HG02884 (cell line): ENCODE measurements around the gene MGMT.

Experiments
- ATAC-seq: cut with Tn5 transposase; IDR thresholded peaks from one replicate; pipeline ENCODE4 v1.9.1; 2021; ENCODE audit warnings: mild to moderate bottlenecking, moderate library complexity; ENCODE audit not compliant: unreplicated experiment

MGMT gene

GRCh38 chr10:129646973-129647372 lies 179.9 kb downstream of the MGMT start:
- no peak for ATAC-seq

GRCh38 chr10:129647590-129647989 lies 180.5 kb downstream of the MGMT start:
- ATAC-seq = no peak

DNA sequence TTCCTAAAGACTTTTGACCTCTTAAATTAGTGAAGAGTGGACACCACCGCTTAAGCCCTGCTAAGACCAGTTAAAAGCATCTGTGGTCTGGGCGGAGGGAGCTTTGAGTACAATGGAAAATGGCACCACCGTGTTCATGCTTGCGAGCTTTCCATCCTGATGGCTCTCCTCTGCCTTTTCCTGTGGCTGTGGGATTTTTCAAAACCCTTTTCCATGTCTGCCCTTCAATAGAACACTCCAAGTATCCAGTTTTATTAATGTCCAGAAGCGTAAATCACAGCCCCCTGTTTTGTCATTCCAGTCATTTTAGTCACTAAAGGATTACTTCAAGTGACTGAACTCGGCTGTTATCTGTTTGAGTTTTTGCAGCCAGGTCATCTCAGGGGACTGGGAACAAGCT lies 181.8 kb downstream of the MGMT start:
- ATAC-seq = no peak

GRCh38 chr10:129652021-129652420 lies 185.0 kb downstream of the MGMT start:
- ATAC-seq = no peak

DNA sequence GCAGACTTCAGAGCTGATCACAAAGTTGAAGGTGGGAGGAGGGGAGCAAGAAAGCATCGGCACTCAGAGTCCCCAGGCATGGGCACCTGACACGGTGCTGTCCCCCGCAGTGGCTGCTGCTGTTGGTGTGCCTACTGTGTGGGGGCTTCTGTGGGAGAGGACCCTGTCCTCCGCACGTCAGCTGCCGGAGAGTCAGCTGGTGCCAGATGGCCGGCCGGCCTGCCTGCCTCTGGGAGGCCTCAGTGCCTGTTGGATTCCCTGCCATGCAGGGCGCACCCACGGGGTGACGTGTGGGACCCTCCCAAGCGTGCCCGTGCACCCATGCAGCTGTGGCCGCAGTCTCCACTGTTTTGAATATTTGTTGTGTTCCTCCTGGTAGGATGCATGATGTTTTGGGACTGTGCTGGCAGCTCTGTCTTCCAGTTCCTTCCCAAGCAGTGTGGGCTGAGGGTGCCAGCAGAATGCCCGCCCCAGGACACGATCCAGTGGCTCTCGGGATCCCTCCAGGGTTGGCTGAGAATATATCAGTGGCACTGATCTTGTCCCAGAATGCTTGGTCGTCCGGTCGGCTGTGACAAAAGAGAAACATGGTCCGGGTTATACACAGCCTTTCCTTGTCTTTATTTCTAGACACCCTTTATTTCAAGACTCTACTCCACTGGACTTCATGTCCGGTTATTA lies 185.6 kb downstream of the MGMT start:
- no peak for ATAC-seq

- ATAC-seq = no peak
Measured at GRCh38 chr10:129653428-129653827, 186.4 kb downstream of the MGMT start.

DNA sequence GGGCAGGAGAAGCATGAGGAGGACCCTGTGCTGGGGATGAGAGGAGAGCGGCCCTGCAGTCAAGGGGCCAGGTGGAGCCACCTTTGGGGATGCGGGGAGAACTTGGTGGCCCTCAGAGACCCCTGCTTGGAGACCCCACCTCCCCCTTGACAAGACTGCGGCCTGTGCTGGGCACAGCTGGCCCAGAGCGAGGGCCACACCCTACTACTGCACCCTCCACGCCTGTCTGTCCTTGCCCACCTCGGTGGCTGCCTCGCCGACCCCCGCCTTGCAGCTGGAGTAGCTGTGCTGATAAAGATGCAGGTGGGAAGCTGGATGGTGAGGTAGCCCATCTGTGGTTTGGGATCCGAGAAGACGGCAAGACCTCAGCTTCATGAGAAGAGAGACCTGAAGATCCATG lies 186.8 kb downstream of the MGMT start:
- no peak for ATAC-seq

GRCh38 chr10:129654461-129654860 lies 187.4 kb downstream of the MGMT start:
- no peak for ATAC-seq

DNA sequence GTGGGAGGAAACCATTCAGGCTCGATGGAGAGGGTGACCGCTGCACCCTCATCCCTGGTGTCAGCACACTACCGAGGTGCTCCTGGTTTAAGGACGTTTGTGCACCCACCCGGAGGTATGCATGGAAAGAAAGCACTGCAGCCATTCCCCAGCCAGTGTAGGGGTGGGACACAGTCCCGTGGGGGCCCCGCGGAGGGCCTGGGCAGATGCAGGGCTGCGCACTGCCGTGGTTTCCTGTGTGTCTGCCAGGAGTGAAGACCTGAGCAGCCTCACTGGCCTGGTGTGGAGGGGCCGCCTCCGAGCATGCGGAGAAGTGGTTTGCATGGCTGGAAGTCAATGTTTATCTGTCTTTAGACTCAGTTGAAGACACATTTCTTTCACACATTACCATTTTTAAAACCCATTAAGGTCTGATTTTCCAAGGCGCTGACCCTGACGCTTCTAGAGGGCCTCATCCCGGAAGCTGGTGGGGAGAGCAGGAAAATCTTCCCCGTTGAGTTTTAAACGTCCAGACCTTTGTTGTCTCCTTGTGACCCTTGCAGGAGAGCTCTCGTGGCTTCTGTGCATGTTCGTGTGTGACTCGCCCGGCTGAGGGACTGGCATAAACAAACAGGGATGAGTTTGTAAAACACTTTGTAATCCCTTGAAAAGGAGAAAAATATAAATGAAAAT lies 188.1 kb downstream of the MGMT start:
- ATAC-seq = no peak

DNA sequence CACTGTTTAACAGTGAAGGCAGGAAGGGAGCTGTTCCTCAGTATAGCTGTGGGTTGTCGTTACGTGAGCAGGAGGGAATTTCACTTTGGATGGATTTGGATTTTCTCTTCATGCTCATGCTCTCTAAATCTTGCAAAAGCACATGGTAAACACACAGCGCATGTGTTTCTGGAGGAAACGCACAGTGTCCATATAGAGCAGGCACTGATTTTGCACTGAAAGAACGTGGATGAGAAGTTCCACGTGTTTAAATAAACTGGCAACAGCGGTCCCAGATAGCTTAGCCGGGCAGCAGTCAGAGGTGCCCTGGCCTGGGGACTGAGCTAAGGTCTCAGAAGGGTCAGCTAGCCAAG lies 188.6 kb downstream of the MGMT start:
- ATAC-seq = no peak

- ATAC-seq = no peak
Measured at GRCh38 chr10:129656642-129657041, 189.6 kb downstream of the MGMT start.

GRCh38 chr10:129657297-129658017 lies 190.4 kb downstream of the MGMT start:
- ATAC-seq = no peak

DNA sequence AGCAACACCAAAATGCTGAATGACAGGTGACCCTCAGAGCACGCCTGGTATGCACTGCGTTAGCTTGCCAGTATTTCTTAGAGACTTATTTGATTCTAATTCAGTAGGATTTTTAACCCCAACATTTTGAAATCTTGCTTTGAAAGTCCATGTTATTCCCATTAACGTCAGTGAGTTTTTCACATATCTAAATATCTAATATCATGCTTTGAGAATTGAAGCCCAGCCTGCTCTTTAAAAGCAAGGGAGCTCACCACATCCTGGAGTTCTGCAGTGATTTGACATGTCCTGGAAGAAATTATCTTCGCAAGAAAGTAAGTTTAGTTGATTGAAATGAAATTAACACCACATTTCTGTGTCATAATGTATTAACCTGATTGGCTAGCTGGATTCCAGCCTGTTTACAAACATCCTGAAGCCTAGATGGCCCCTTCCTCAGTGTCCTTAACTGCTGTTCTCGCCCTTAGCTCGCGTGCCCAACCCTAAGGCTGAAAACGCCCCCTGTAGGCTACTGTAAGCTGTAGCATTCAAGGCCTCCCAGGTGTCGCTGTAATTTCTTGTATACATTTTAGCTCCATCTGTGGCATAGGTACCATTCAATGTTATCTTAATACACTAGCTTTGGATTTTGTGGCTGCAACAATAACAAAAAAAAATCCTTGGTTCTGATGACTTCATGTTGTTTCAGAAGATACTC lies 191.5 kb downstream of the MGMT start:
- no peak for ATAC-seq

DNA sequence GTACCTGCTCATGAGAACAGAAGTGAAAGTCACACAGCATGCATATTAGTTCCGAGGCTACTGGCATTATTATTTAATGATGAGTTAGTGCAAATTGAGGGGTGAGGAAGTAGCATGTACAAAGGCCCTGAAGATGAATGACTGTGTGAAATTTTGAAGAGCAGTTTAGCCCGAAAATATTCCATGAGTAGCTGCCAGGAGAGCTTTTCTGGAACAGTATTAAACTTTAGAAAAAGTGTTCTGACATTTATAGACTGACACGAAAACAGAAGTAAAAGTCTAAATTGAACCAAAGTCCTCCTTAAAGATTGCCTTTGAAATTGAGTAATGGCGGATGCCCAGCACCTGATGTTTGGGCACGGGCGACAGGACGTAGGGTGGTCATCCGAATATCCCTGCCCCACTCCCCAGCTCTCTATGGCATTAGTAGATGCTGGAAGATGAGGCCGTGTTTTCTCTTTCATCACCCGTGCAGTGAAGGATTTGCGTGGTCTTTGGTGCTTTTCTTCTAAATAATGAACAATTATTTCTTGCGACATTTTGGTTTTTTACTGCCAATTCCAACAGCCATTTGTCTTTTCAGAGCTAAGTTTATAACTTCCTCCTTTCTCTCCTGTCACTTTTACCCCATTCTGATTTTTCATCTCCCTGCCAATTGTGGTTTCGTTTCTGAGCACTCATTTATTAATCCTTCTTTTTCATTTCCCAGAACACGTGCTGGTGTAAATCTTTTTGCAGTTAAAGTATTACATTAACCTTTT lies 192.6 kb downstream of the MGMT start:
- ATAC-seq = no peak

DNA sequence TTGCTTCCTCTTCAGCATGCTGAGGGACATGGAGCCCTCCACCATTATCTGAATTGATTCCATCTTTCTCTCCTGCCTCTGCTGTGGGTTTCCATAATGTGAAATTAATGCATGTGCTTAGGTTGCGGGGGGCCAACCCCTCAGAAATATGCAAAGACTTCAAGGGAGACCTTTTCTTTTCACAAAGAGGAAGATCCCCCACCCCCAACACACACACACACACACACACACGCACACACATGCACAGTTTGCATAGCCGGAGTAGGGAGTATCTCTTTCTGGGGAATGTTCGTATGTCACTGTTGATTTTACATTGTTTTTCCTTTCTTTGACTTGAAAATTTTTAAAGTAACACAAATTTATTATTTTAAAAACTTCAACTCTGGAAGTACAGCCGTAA lies 193.5 kb downstream of the MGMT start:
- ATAC-seq = no peak

GRCh38 chr10:129662426-129662825 lies 195.4 kb downstream of the MGMT start:
- no peak for ATAC-seq

DNA sequence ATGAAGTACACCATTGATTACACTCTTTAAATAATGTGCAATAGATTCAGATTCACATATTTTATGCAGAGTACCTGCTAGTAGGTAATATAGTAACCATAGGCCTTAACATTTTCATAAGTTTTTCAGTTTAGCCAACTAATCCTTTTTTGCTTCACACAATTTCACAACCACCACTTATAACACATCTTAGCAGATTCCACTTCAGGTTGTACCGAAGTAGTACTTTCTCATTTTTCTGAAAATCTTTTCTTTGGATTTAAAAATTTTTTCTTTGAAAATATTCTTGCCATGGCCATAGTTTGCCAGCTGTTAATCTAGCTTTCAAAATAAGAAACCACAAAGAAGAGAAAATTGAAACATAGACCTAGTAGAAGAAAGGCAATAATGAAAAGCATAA lies 203.1 kb downstream of the MGMT start:
- ATAC-seq = no peak

GRCh38 chr10:129673292-129673691 lies 206.3 kb downstream of the MGMT start:
- no peak for ATAC-seq

DNA sequence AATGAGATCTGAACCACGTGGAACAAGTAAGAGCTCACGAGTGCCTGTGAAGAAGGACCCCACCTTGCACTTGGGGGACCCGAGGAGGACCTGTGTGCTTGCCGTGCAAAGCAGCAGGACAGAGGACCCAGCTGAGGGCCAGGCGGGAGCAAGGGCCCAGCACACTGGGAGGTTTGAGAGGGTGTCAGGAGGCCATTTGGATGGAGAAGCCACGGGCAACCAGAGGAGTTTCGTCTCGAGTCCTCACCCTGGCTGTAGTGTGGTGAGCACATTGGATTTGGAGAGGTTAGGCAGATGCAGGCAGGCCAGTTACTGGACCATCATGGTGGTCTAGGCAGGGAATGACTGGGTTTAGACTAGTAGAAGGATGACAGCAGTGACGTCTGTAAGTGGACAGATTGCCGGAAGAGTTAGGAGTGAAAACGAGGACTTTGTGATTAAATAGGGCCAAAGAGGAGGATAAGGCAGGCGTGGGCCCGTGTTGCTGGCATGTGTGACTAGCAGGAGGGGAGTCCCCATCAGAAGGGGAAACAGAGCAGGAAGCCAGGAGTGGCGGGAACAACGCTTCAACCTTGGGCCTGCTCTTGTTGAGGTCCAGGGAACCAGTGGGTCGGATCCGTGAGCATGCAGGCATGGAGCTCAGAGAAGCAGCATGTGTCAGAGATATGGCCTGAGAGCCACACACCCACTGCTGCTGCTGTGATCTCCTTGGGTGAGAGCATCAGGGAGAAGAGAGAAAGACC lies 208.2 kb downstream of the MGMT start:
- no peak for ATAC-seq

DNA sequence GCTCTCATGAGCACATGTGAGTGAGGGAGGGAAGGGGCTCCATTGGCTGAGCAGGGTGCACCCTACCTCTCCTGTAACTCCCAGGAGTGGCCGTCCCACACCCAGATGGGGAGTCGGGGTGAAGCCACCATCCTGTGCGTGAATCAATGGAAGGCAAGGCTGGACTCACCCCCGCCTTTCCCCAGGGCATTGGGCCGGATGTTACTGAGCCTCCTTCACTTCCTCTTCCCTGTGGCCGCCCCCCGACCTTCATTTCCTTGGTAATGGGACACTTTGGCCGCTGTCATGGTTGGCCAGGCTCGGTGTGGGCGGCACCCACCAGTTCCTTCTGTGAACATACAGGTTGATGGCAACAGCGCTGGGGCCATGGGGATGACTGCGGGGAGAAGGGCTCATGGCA lies 209.0 kb downstream of the MGMT start:
- no peak for ATAC-seq
